AG04450 (cell line): Measurements from ENCODE around the gene PLEKHH2. TPM values are rescaled to one million over a fixed set of nuclear protein-coding genes. Genes with fewer than 3 reads are reported as not detected.

Source experiments
- CTCF ChIA-PET: fragments of 300-600, 350-600 bp; formaldehyde crosslinking; extraction: SDS; loops from one replicate; lab custom pipeline; 2022; ENCODE audit warnings: antibody characterized with exemption, inconsistent platforms; lab: Charles Lee
- POLR2A ChIA-PET: fragments of 350-600 bp; formaldehyde crosslinking; extraction: SDS; loops from one replicate; lab custom pipeline; 2021; ENCODE audit warnings: antibody characterized with exemption, inconsistent platforms; lab: Yijun Ruan, JAX
- DNase-seq: peaks from one replicate; pipeline ENCODE4 v3.0.0-alpha.2; 2011; ENCODE audit warnings: low read depth, low spot score
- H3K27ac ChIP-seq: one replicate; pipeline ENCODE4 v1.5.1; 2012; ENCODE audit warnings: low read depth, low read length, control low read depth
- H3K27me3 ChIP-seq: one replicate; pipeline ENCODE4 v1.6.0; 2012; ENCODE audit warnings: low read length; ENCODE audit not compliant: control insufficient read depth, insufficient read depth
- H3K4me3 ChIP-seq: 2 replicates; pipeline ENCODE4 v1.5.1; 2011; ENCODE audit warnings: mild to moderate bottlenecking, low read depth, low read length, control low read depth
- H3K9me3 ChIP-seq: 2 replicates; pipeline ENCODE4 v1.5.1; 2012; ENCODE audit warnings: low read length; ENCODE audit not compliant: control insufficient read depth, insufficient read depth
- polyA plus RNA-seq: library from polyadenylated mRNA; depleted of rRNA; stranded (reverse); fragments of >200 nt; gene quantifications from 2 replicates; pipeline ENCODE4 v1.2.3, GENCODE V29; 2011
- TF ChIP-seq, protein P1 (sequence below): IDR thresholded peaks from 2 replicates; pipeline ENCODE4 v1.5.1; 2011; ENCODE audit warnings: low read depth, low read length, control low read depth, inconsistent platforms

Gene PLEKHH2
- polyA plus RNA-seq, 1 experiment: 6.0 TPM

DNA sequence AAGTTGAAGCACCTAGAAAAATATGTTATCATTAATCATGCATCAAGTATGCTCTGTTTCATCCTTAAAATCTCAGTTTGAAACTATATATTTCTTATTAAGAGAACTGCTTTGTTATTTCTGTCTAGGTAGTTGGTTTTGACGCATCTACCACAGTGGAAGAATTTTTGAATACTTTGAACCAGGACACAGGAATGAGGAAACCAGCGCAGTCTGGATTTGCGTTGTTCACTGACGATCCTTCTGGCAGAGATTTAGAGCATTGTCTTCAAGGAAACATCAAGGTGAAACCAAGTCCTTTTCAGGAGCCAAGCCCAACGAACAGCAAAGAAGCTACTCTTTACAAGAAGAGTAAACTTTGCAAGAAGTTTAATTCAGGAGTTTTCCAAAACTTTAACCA, 106.6 kb downstream of the PLEKHH2 start:
- no peaks in the 10 kb centered on the region for H3K9me3 ChIP-seq
- no peaks in the 10 kb centered on the region for H3K27me3 ChIP-seq
- H3K27ac ChIP-seq: no peak overlapping the region
- ChIA-PET POLR2A (no interaction called here), CTCF (no interaction called here)
- no peak for DNase-seq
- TF ChIP-seq, protein P1, sequence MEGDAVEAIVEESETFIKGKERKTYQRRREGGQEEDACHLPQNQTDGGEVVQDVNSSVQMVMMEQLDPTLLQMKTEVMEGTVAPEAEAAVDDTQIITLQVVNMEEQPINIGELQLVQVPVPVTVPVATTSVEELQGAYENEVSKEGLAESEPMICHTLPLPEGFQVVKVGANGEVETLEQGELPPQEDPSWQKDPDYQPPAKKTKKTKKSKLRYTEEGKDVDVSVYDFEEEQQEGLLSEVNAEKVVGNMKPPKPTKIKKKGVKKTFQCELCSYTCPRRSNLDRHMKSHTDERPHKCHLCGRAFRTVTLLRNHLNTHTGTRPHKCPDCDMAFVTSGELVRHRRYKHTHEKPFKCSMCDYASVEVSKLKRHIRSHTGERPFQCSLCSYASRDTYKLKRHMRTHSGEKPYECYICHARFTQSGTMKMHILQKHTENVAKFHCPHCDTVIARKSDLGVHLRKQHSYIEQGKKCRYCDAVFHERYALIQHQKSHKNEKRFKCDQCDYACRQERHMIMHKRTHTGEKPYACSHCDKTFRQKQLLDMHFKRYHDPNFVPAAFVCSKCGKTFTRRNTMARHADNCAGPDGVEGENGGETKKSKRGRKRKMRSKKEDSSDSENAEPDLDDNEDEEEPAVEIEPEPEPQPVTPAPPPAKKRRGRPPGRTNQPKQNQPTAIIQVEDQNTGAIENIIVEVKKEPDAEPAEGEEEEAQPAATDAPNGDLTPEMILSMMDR: no peak
- H3K4me3 ChIP-seq: no peak overlapping the region

DNA sequence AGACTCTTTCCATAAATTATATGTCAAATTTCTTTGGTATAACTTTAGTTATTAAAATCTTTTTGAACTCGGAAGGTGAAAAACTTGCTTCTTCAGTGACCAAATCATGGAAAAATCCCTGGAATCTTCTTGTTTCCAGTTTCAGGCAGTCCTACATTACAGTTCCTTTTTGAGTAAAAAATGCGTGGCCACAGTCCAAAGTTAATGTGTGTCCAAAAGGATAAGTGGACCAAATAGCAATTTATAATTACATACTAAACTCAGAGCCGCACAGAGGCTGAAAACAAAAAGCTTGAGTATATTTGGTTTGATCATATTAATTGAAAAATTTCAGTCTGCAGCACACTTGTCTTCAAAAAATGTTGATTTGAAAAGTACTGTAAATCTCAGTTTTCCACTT, 108.4 kb downstream of the PLEKHH2 start:
- H3K4me3 ChIP-seq: no peak overlapping the region
- ChIA-PET POLR2A (no interaction called here), CTCF (no interaction called here)
- no peak overlapping the region for H3K27ac ChIP-seq
- peak; percentile 21 for DNase-seq
- H3K9me3 ChIP-seq: no peaks in the 10 kb centered on the region
- H3K27me3 ChIP-seq: no peaks in the 10 kb centered on the region
- TF ChIP-seq, protein P1: no peak

DNA sequence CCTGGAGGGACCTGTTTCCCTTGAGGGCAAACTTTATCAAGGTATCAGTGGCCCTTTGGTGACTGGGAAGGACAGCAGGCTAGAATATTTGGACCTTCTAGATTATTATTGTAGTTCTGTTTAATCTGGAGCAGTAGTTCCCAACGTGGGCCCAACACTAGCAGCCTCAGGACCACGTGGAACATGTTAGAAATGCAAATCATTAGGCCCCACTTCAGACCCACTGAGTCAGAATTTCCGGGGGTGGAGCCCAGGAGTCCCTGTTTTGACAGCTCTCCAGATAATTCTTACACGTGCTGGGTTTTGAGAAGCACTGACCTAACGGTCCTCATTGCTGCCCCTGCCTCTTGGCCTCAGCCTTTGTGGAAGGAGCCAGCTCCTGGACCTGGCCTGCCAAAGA, 111.3 kb downstream of the PLEKHH2 start:
- POLR2A ChIA-PET: no interaction called here
- DNase-seq: no peak
- H3K9me3 ChIP-seq: no peaks in the 10 kb centered on the region
- no peaks in the 10 kb centered on the region for H3K27me3 ChIP-seq
- H3K27ac ChIP-seq: no peak overlapping the region
- H3K4me3 ChIP-seq: no peak overlapping the region
- TF ChIP-seq, protein P1: no peak
- CTCF ChIA-PET: no interaction called here

DNA sequence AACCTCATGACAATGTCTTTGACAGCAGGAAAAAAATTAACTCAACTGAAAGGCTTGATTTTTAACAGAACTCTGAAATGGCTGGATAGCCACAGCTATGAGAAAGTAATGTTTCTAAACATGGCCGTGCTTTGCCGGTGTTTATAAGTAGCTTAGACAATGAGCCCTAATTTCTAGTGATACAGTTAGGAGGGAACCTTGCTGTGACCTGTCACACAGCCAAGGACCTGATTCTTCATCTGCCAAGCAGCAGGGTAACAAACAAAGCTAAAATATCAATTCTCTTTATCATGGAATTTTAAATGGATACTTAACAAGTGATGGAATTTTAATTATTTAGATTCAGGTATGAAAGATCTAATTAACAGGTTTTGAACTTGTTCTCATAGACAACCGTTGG, 112.5 kb downstream of the PLEKHH2 start:
- CTCF ChIA-PET: interaction anchor here (0.6 kb wide), 1 partner anchor 114 kb away, joined by 4 read pairs; no protein-coding TSS in a partner anchor
- Histone ChIP-seq H3K4me3 (no peak overlapping the region), H3K27ac (no peak overlapping the region), H3K9me3 (no peaks in the 10 kb centered on the region), H3K27me3 (no peaks in the 10 kb centered on the region)
- TF ChIP-seq, protein P1: no peak
- no peak for DNase-seq
- POLR2A ChIA-PET: no interaction called here

DNA sequence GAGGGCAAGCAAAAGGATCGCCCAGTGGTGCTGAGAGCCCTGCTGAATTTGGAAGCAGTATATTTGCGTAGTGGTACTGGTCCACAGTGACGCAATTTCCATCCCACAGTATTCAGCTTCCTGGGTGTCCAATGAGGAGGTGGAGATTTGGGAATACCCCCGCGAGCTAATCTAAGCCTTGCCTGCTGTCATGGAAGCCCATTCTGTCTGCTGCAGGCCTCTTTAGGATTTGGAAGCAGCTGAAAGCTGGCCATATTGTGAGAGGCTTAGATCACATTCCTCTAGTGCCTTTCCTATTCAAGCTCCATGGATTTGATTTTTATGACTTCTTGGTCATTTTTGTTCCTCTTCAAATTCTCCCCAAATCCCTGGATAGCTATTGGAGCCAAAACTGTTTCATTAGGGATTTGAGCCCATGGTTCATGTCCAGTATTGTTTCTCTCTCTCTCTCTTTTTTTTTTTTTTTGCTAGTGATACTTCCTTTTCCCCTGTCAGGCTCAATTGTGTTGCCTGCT, 114.5 kb downstream of the PLEKHH2 start:
- CTCF ChIA-PET: no interaction called here
- Histone ChIP-seq H3K27ac (no peak overlapping the region), H3K9me3 (no peaks in the 10 kb centered on the region), H3K4me3 (no peak overlapping the region), H3K27me3 (no peaks in the 10 kb centered on the region)
- POLR2A ChIA-PET: no interaction called here
- no peak for DNase-seq
- TF ChIP-seq, protein P1: no peak
